GM23248 (cell line): ENCODE results near the gene KRTAP19-2. TPM values are rescaled to one million over a fixed set of nuclear protein-coding genes. Genes with fewer than 3 reads are reported as not detected.

Source experiments
- DNase-seq: peaks from one replicate; pipeline ENCODE4 v3.0.0-alpha.2; 2015
- H2AFZ ChIP-seq: fragments of 200-600 bp; sonication (generic); 2 replicates; pipeline ENCODE4 v1.6.1; 2016; ENCODE audit warnings: antibody characterized with exemption
- H3F3A ChIP-seq: fragments of 200-600 bp; sonication (generic); 2 replicates; pipeline ENCODE4 v1.6.1; 2016; ENCODE audit warnings: mild to moderate bottlenecking, antibody characterized with exemption, mixed run types; ENCODE audit not compliant: insufficient read depth
- H3K27ac ChIP-seq: fragments of 200-600 bp; sonication (generic); 2 replicates; pipeline ENCODE4 v1.5.1; 2016; ENCODE audit warnings: mild to moderate bottlenecking
- H3K27me3 ChIP-seq: fragments of 200-600 bp; sonication (generic); replicated peaks from 2 replicates; pipeline ENCODE4 v1.6.1; 2016; ENCODE audit warnings: mild to moderate bottlenecking; ENCODE audit not compliant: insufficient read depth
- H3K36me3 ChIP-seq: fragments of 200-600 bp; sonication (generic); 2 replicates; pipeline ENCODE4 v1.6.1; 2016; ENCODE audit warnings: low read depth, mild to moderate bottlenecking
- H3K4me1 ChIP-seq: fragments of 200-600 bp; sonication (generic); 2 replicates; pipeline ENCODE4 v1.6.1; 2016; ENCODE audit warnings: mild to moderate bottlenecking; ENCODE audit not compliant: insufficient read depth
- H3K4me2 ChIP-seq: fragments of 200-600 bp; sonication (generic); one replicate; pipeline ENCODE4 v1.6.1; 2016; ENCODE audit warnings: mild to moderate bottlenecking; ENCODE audit not compliant: unreplicated experiment
- H3K4me3 ChIP-seq: fragments of 200-600 bp; sonication (generic); 2 replicates; pipeline ENCODE4 v1.5.1; 2016; ENCODE audit warnings: mild to moderate bottlenecking
- H3K79me2 ChIP-seq: fragments of 200-600 bp; sonication (generic); 2 replicates; pipeline ENCODE4 v1.6.1; 2016; ENCODE audit warnings: mild to moderate bottlenecking; ENCODE audit not compliant: insufficient read depth
- H3K9ac ChIP-seq: fragments of 200-600 bp; sonication (generic); 2 replicates; pipeline ENCODE4 v1.6.1; 2016; ENCODE audit warnings: mild to moderate bottlenecking
- H3K9me2 ChIP-seq: fragments of 200-600 bp; sonication (generic); 2 replicates; pipeline ENCODE4 v1.6.1; 2016; ENCODE audit warnings: mixed run types, mild to moderate bottlenecking, moderate library complexity; ENCODE audit not compliant: insufficient read depth
- H3K9me3 ChIP-seq: fragments of 200-600 bp; sonication (generic); one replicate; pipeline ENCODE4 v1.6.1; 2017; ENCODE audit warnings: low read depth
- H4K20me1 ChIP-seq: fragments of 200-600 bp; sonication (generic); 2 replicates; pipeline ENCODE4 v1.6.0; 2016; ENCODE audit not compliant: insufficient read depth
- EZH2 ChIP-seq: fragments of 200-600 bp; sonication (generic); IDR thresholded peaks from 2 replicates; pipeline ENCODE4 v1.6.1; 2018; ENCODE audit warnings: antibody characterized with exemption, mild to moderate bottlenecking; ENCODE audit not compliant: insufficient read depth, poor library complexity, severe bottlenecking
- EZH2phosphoT487 ChIP-seq: fragments of 200-600 bp; sonication (generic); IDR thresholded peaks from 2 replicates; pipeline ENCODE4 v1.6.1; 2018; ENCODE audit warnings: antibody characterized with exemption, moderate library complexity, mild to moderate bottlenecking, low read depth; ENCODE audit not compliant: insufficient read depth
- WGBS, 2 experiments: methylation state at CpG; one replicate each; pipeline ENCODE4 v1.1.6; 2015 to 2017; ENCODE audit warnings: low lambda C conversion rate in 2 of 2, low coverage in 1 of 2; ENCODE audit errors: missing lambda C conversion rate in 2 of 2; 5-methylcytosine and 5-hydroxymethylcytosine counted together
- in situ Hi-C: fragments of 300-500 bp; cut with MboI; formaldehyde crosslinking; loops from 2 replicates; pipeline ENCODE4 v1.15.0; 2020
- polyA plus RNA-seq: library from polyadenylated mRNA; unstranded; fragments of >200 nt; fragmentation: Nextera tagmentation; extraction: Ambion mirVana; gene quantifications from 2 replicates; pipeline ENCODE4 v1.2.1, GENCODE V29; 2016
- total RNA-seq: library from RNA; depleted of rRNA; stranded (reverse); fragments of >200 nt; shearing (Covaris generic); gene quantifications from 2 replicates; pipeline ENCODE4 v1.2.3, GENCODE V29; 2014

The KRTAP19-2 gene
- total and polyA plus RNA-seq, 2 experiments from 2014 or later, result not detected

DNA sequence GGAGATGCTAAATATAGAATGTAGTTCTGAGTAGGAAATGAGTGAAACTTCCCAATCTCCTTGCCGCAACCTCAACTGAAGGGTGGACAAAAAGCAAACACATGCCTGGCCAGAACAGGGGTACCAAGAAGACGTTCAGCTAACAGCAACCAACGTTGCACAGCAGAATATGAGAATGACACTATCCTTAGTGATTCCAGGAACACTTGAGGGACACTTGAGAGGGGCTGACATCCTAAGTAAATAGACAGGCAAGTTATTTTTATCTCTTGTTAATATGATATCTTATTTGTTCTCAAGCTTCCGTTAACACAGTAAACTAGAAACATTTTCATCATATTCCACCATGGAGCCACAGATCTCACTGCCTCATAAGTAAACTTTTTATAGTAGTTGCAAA is 8.0 kb downstream of the KRTAP19-2 start:
- Histone ChIP-seq H3F3A (no peaks in the 10 kb centered on the region), H3K4me2 (no peak overlapping the region)
- in situ Hi-C loops, result no loop called here

DNA sequence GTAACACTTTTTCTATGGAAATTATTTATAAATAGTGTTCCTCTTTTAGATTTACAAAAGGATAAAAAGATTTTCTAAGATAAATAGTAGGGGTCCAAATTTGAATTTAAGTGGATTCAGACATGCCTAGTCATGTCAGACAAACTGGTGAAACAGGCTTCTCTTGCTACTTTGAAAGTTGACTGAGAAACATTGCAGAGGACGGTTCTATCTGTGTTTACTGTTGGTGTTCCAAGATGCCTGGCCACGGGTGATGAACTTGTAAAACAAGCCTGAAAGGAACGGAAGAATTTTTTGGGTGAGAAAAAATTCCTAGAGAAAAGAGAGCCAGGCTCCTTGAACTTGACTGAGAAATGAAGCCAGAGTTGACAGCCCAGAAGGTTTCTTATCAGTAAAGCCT is 9.2 kb downstream of the KRTAP19-2 start:
- no peak overlapping the region for H3K4me3 ChIP-seq
- no peaks in the 10 kb centered on the region for H3K9me2 ChIP-seq
- H3K27ac ChIP-seq, result no peak overlapping the region
- TF ChIP-seq EZH2 (no peak), EZH2phosphoT487 (no peak)
- no peak overlapping the region for H3K9ac ChIP-seq
- 7 to 8% methylated on average over 3 of the region's 3 CpGs for WGBS, 2 experiments
- H2AFZ ChIP-seq, result no peak overlapping the region
- in situ Hi-C loops, result no loop called here
- H3K79me2 ChIP-seq, result no peaks in the 10 kb centered on the region
- no peak overlapping the region for H3K4me2 ChIP-seq
- H3K27me3 ChIP-seq, result no peaks in the 10 kb centered on the region
- no peaks in the 10 kb centered on the region for H3K4me1 ChIP-seq
- no peak for DNase-seq
- no peaks in the 10 kb centered on the region for H4K20me1 ChIP-seq
- H3F3A ChIP-seq, result no peaks in the 10 kb centered on the region
- H3K9me3 ChIP-seq, result no peaks in the 10 kb centered on the region
- H3K36me3 ChIP-seq, result no peaks in the 10 kb centered on the region

More for the DNA sequence above, 8.0 kb downstream of the KRTAP19-2 start:
- H3K36me3 ChIP-seq, result no peaks in the 10 kb centered on the region
- TF ChIP-seq EZH2phosphoT487 (no peak), EZH2 (no peak)
- H4K20me1 ChIP-seq, result no peaks in the 10 kb centered on the region
- WGBS, 2 experiments, result 14 to 18% methylated on average over 4 of the region's 4 CpGs
- no peak overlapping the region for H2AFZ ChIP-seq
- no peaks in the 10 kb centered on the region for H3K9me2 ChIP-seq
- no peak for DNase-seq
- H3K4me1 ChIP-seq, result no peaks in the 10 kb centered on the region
- no peaks in the 10 kb centered on the region for H3K9me3 ChIP-seq
- no peak overlapping the region for H3K9ac ChIP-seq
- no peaks in the 10 kb centered on the region for H3K79me2 ChIP-seq
- no peak overlapping the region for H3K27ac ChIP-seq
- H3K27me3 ChIP-seq, result no peaks in the 10 kb centered on the region
- H3K4me3 ChIP-seq, result no peak overlapping the region

DNA sequence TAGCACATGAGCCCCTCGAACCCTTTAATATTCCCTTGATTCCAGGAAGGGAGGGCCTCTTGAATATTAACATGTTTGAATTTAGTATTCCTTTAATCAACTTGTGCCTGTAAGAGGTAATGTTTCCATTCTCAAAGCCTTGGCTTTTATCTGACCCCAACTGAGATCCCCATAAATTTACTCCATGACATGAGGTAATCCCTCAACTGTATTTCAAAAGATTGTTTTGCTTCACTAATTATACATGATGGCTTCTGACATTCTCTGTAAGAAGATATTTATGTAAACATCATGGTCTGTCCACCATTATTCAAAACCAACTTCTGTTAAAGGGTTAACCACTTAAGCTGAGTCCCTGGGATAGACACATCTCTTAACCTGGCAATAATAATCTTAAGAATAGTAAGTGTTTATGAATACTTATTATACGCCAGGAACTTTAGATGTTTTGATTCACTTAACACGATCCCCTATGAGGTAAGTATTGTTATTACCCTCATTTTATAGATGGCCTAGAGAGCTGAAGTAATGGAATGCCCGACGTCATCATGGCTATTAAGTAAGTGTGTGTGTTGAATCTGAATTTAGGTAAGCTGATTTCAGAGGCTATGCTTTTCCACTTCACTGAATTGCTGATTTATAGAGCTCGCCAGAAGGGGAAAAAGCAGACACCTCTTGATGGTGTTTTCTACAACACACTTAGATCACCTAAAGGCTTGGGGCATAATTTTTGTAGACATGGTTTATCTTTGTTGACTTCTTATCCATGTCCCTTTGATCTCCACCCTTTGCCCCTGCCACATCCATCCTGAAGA is 18.1 kb downstream of the KRTAP19-2 start:
- in situ Hi-C loops, result no loop called here
- Histone ChIP-seq H3K9me3 (no peaks in the 10 kb centered on the region), H3K79me2 (no peaks in the 10 kb centered on the region), H3K4me3 (no peak overlapping the region), H3K9me2 (no peaks in the 10 kb centered on the region), H3F3A (no peaks in the 10 kb centered on the region), H3K27ac (no peak overlapping the region), H3K9ac (no peak overlapping the region), H3K4me2 (no peak overlapping the region), H4K20me1 (no peaks in the 10 kb centered on the region), H3K27me3 (no peaks in the 10 kb centered on the region), H3K4me1 (no peaks in the 10 kb centered on the region), H3K36me3 (no peaks in the 10 kb centered on the region), H2AFZ (no peak overlapping the region)
- TF ChIP-seq EZH2 (no peak), EZH2phosphoT487 (no peak)
- DNase-seq, result no peak
- WGBS, 2 experiments, result 1 to 3% methylated on average over 6 of the region's 6 CpGs

DNA sequence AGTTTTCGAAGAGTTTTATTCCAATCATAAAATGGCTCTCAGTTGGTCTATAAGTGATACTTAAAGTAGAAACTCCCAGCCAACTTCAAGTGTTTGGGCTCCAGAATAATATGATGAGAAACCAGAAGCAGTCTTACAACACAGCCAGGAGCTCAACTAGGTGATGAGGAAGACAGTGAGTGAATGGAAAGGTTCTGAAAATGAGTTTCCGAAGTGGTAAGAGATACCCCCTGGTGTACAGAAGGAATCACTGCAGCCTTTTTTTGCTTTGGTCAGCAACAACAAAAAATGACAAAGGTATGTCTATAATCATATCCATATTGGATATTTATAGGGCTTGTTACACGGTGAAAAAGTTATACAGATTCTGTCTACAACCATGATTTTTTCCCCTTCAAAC is 23.5 kb downstream of the KRTAP19-2 start:
- H3K4me3 ChIP-seq, result no peak overlapping the region
- no peaks in the 10 kb centered on the region for H3K36me3 ChIP-seq
- 8 to 20% methylated on average over 3 of the region's 3 CpGs for WGBS, 2 experiments
- no peaks in the 10 kb centered on the region for H3K9me2 ChIP-seq
- H2AFZ ChIP-seq, result no peak overlapping the region
- H4K20me1 ChIP-seq, result no peaks in the 10 kb centered on the region
- TF ChIP-seq EZH2 (no peak), EZH2phosphoT487 (no peak)
- no peaks in the 10 kb centered on the region for H3K79me2 ChIP-seq
- H3K4me1 ChIP-seq, result no peaks in the 10 kb centered on the region
- H3K4me2 ChIP-seq, result no peak overlapping the region
- no peak overlapping the region for H3K27ac ChIP-seq
- in situ Hi-C loops, result no loop called here
- no peaks in the 10 kb centered on the region for H3K27me3 ChIP-seq
- peaks cover 5% of the 10 kb centered on the region for H3K9me3 ChIP-seq
- H3F3A ChIP-seq, result no peaks in the 10 kb centered on the region
- no peak overlapping the region for H3K9ac ChIP-seq
- no peak for DNase-seq
